PC-9 (cell line): ENCODE measurements around the gene MAP2K5.

Experiments used
- EZH2 ChIP-seq: fragments of 200-600 bp; sonication (generic); IDR thresholded peaks from 2 replicates; pipeline ENCODE4 v1.8.0; 2017; ENCODE audit warnings: antibody characterized with exemption, low read depth
- TF ChIP-seq, protein P1 (sequence below): fragments of 200-600 bp; sonication (generic); conservative IDR thresholded peaks from 2 replicates; pipeline ENCODE4 v1.6.1; 2017; ENCODE audit warnings: mixed run types, antibody characterized with exemption, mild to moderate bottlenecking, moderate library complexity

DNA sequence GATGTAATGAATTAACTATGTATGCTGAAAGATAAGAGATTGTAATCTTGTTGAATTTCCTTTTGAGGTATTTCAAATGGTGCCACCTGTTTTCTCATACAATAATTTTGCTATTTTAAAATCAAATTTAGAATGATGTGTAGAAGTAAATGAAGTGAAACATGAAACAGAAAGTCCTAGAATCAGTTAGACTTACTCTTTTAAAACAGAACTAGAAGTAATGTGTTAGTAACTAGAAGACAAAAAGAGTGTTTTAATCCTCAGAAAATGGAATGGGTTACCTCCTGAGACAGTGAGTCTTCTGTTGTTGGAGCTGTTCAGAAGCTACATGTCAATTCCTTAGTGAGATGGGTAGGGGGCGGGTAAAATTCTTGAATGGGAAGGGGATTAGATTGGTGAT, 8.1 kb upstream of the MAP2K5 start:
- no peak for TF ChIP-seq EZH2
- TF ChIP-seq, protein P1, sequence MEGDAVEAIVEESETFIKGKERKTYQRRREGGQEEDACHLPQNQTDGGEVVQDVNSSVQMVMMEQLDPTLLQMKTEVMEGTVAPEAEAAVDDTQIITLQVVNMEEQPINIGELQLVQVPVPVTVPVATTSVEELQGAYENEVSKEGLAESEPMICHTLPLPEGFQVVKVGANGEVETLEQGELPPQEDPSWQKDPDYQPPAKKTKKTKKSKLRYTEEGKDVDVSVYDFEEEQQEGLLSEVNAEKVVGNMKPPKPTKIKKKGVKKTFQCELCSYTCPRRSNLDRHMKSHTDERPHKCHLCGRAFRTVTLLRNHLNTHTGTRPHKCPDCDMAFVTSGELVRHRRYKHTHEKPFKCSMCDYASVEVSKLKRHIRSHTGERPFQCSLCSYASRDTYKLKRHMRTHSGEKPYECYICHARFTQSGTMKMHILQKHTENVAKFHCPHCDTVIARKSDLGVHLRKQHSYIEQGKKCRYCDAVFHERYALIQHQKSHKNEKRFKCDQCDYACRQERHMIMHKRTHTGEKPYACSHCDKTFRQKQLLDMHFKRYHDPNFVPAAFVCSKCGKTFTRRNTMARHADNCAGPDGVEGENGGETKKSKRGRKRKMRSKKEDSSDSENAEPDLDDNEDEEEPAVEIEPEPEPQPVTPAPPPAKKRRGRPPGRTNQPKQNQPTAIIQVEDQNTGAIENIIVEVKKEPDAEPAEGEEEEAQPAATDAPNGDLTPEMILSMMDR, result no peak
